ENCODE results near the gene HOXA5. TPM values are rescaled to one million over a fixed set of nuclear protein-coding genes. Genes with fewer than 3 reads are reported as not detected.
A peak's percentile ranks its signal among the peaks of the same experiment; 100 is the strongest.

The HOXA5 gene
- total and polyA plus RNA-seq, 2 of the 8 experiments (the other 6 are each of a cell fraction or from before 2014, with no cell fraction given) = not detected

DNA sequence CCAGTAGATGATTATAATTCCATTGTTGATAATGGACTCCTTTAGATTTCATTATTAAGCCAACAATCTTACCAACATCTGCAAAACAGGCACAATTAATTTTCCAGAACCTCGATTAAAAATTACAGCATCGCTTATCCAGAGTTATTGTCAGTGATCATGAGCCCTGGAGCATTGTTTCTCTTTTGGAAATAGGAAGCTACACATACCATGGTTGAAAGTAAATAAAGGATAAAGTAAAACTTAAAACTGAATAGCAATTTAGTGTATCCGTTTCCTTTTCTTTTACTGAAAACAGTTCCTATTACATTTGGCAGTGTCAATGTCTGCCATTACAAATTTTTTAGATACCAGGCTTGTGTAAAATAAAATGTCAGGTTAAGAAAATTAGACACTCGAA is 31.1 kb downstream of the HOXA5 start:
- CTCF ChIA-PET (ENCODE audit: partially characterized antibody) = no interaction called here
- Histone ChIP-seq H3K27me3 (replicated peaks in 1 of 4; ENCODE audit: control insufficient read depth in 3 of 4, extremely low read depth in 1 of 4, insufficient read depth in 3 of 4, low read length in 3 of 4) (peaks cover 96 to 99% (median 97%) of the 10 kb centered on the region in 4 experiments), H3K36me3 (ENCODE audit: control insufficient read depth in 2 of 4, insufficient read depth in 4 of 4, low read length in 3 of 4) (peaks cover 0 to 3% (median 0%) of the 10 kb centered on the region in 4 experiments; a peak in 2 of 8 replicates), H3K4ac (replicated peaks; ENCODE audit: insufficient read length, low read depth, low read length) (no peak overlapping the region), H3K4me1 (replicated peaks in 1 of 4; ENCODE audit: control insufficient read depth in 3 of 4, insufficient read depth in 4 of 4, low read length in 3 of 4) (peaks cover 0 to 15% (median 3%) of the 10 kb centered on the region in 4 experiments; a peak in 5 of 7 replicates), H2AFZ (ENCODE audit: low read length) (no peak overlapping the region), H3K23me2 (ENCODE audit: low read depth, low read length) (no peaks in the 10 kb centered on the region), H2BK5ac (ENCODE audit: low read depth, low read length) (no peak overlapping the region), H2BK120ac (replicated peaks; ENCODE audit: low read depth, low read length) (no peak overlapping the region), H2BK20ac (ENCODE audit: low read length) (no peak overlapping the region), H3K23ac (ENCODE audit: insufficient read length) (no peak overlapping the region), H2BK12ac (ENCODE audit: low read depth, low read length) (no peak overlapping the region), H2BK15ac (ENCODE audit: low read length) (no peak overlapping the region), H3K56ac (replicated peaks; ENCODE audit: insufficient read length, low read depth, low read length) (no peak overlapping the region), H2AK5ac (ENCODE audit: low read depth, low read length) (no peak overlapping the region), H4K8ac (ENCODE audit: extremely low read depth, insufficient read depth, low read length) (no peak overlapping the region), H3K18ac (ENCODE audit: extremely low read depth, low read length) (no peak overlapping the region), H3K14ac (ENCODE audit: insufficient read length) (no peak overlapping the region), H3K4me2 (ENCODE audit: insufficient read depth in 1 of 2, low read depth in 2 of 2, low read length in 2 of 2) (no peak overlapping the region; a peak in 1 of 4 replicates), H3K79me2 (ENCODE audit: control insufficient read depth in 1 of 2, insufficient read depth in 2 of 2, low read length in 2 of 2) (no peaks in the 10 kb centered on the region), H3K79me1 (ENCODE audit: low read depth, low read length) (no peaks in the 10 kb centered on the region), H4K5ac (ENCODE audit: insufficient read length, low read depth, low read length) (no peak overlapping the region), H3K27ac (ENCODE audit: low read depth, low read length) (no peak overlapping the region), H3K9me3 (ENCODE audit: insufficient read depth in 2 of 2, low read depth in 1 of 2, low read length in 1 of 2) (no peaks in the 10 kb centered on the region), H4K20me1 (replicated peaks in 1 of 2; ENCODE audit: control insufficient read depth in 1 of 2, insufficient read depth in 2 of 2, low read length in 2 of 2) (peaks cover 27 to 40% of the 10 kb centered on the region in 2 experiments), H3K9ac (replicated peaks in 1 of 4; ENCODE audit: extremely low read depth in 1 of 4, low read depth in 3 of 4, low read length in 3 of 4) (no peak overlapping the region), H3K4me3 (ENCODE audit: extremely low read depth in 1 of 4, insufficient read depth in 2 of 4, low read depth in 3 of 4, low read length in 4 of 4) (no peak overlapping the region), H4K91ac (replicated peaks; ENCODE audit: insufficient read length, low read length) (no peak overlapping the region)
- WGBS, 2 experiments (ENCODE audit: extremely low coverage in 1 of 2, insufficient coverage in 1 of 2, insufficient read length in 1 of 2, insufficient replicate concordance in 2 of 2, low coverage in 1 of 2, low lambda C conversion rate in 2 of 2, missing lambda C conversion rate in 1 of 2) = 32% methylated on average over 4 of the region's 4 CpGs; no CpG with 5 or more reads in 1 of the 2 experiments
- DNase-seq (ENCODE audit: low read depth in 1 of 2, low spot score in 2 of 2) = no peak
- POLR2A ChIA-PET (ENCODE audit: partially characterized antibody) = no interaction called here
- FAIRE-seq = no peak
- TF ChIP-seq CBX8 (IDR thresholded peaks at IDR 0.05; ENCODE audit: borderline replicate concordance, low read depth, low read length) = peak; percentile 26; the same call in 1 of the 2 replicates
- no peak for TF ChIP-seq SP2 (IDR thresholded peaks at IDR 0.05; ENCODE audit: low read length)
